ENCODE data around the gene BLOC1S4. TPM values are rescaled to one million over a fixed set of nuclear protein-coding genes. Genes with fewer than 3 reads are reported as not detected.

The BLOC1S4 gene
- total and polyA plus RNA-seq, 2 experiments from 2014 or later: 23.9 to 35.2 TPM

Other genes starting within 250 kb of the BLOC1S4 start
- gene PPP2R2C, start 243.6 kb upstream of the BLOC1S4 start, total RNA-seq (2014; rRNA removed; shearing (Covaris generic)): 7.6 and 9.2 TPM in 2 replicates
- gene PPP2R2C, start 243.6 kb upstream of the BLOC1S4 start, polyA plus RNA-seq (2016; fragmentation: Nextera tagmentation; extraction: Ambion mirVana): 0.77 and 1.3 TPM in 2 replicates
- gene MAN2B2, start 141.0 kb upstream of the BLOC1S4 start, total RNA-seq (2014; rRNA removed; shearing (Covaris generic)): 6.9 and 7.1 TPM in 2 replicates
- gene MAN2B2, start 141.0 kb upstream of the BLOC1S4 start, polyA plus RNA-seq (2016; fragmentation: Nextera tagmentation; extraction: Ambion mirVana): 1.6 and 2.1 TPM in 2 replicates
- 154 and 168 TPM in 2 replicates for gene MRFAP1, start 75.5 kb upstream of the BLOC1S4 start, total RNA-seq (2014; rRNA removed; shearing (Covaris generic))
- gene MRFAP1, start 75.5 kb upstream of the BLOC1S4 start, polyA plus RNA-seq (2016; fragmentation: Nextera tagmentation; extraction: Ambion mirVana): 272 and 288 TPM in 2 replicates
- 0.43 TPM in 1 of 2 replicates, not detected in the other for gene S100P, start 22.3 kb upstream of the BLOC1S4 start, total RNA-seq (2014; rRNA removed; shearing (Covaris generic))
- 0.32 TPM in 1 of 2 replicates, not detected in the other for gene S100P, start 22.3 kb upstream of the BLOC1S4 start, polyA plus RNA-seq (2016; fragmentation: Nextera tagmentation; extraction: Ambion mirVana)
- 58.2 and 61.6 TPM in 2 replicates for gene MRFAP1L1, start 6.3 kb upstream of the BLOC1S4 start, total RNA-seq (2014; rRNA removed; shearing (Covaris generic))
- 63.4 and 73.8 TPM in 2 replicates for gene MRFAP1L1, start 6.3 kb upstream of the BLOC1S4 start, polyA plus RNA-seq (2016; fragmentation: Nextera tagmentation; extraction: Ambion mirVana)
- 34.9 and 45.1 TPM in 2 replicates for gene KIAA0232, start 66.6 kb downstream of the BLOC1S4 start, total RNA-seq (2014; rRNA removed; shearing (Covaris generic))
- 12.3 and 14.3 TPM in 2 replicates for gene KIAA0232, start 66.6 kb downstream of the BLOC1S4 start, polyA plus RNA-seq (2016; fragmentation: Nextera tagmentation; extraction: Ambion mirVana)
- 59.7 and 66.3 TPM in 2 replicates for gene TBC1D14, start 193.7 kb downstream of the BLOC1S4 start, total RNA-seq (2014; rRNA removed; shearing (Covaris generic))
- gene TBC1D14, start 193.7 kb downstream of the BLOC1S4 start, polyA plus RNA-seq (2016; fragmentation: Nextera tagmentation; extraction: Ambion mirVana): 15.8 and 18.2 TPM in 2 replicates

Measured in GM23338 (cell line).